Hematopoietic multipotent progenitor cell treated with erythropoietin and hydrocortisone succinate and interleukin-3 and kit ligand, for 15 days (in vitro differentiated cells): ENCODE results near the gene GJB1.
"Not testable (repeated sequence)": the region's sequence is repeated elsewhere in the genome, so short reads cannot be mapped to it uniquely, and the experiment has no call there.

ENCODE experiments used
- DNase-seq: peaks from one replicate; pipeline ENCODE4 v3.0.0-alpha.2; 2015; ENCODE audit warnings: low spot score

The GJB1 gene

GRCh38 chrX:71256051-71256450 lies 33.0 kb downstream of the GJB1 start:
- no peak for DNase-seq

- DNase-seq = no peak
Measured at GRCh38 chrX:71256856-71257255, 33.8 kb downstream of the GJB1 start.

- DNase-seq = not testable (repeated sequence)
Measured at GRCh38 chrX:71268624-71269023, 45.6 kb downstream of the GJB1 start.

- DNase-seq = no peak
Measured at GRCh38 chrX:71269801-71270395, 46.9 kb downstream of the GJB1 start.

GRCh38 chrX:71272313-71272712 lies 49.3 kb downstream of the GJB1 start:
- not testable (repeated sequence) for DNase-seq
